Pons (tissue), 1 donor: ENCODE results near the gene GREB1.

ENCODE experiments used
- DNase-seq: peaks from one replicate; pipeline ENCODE4 v3.0.0-alpha.2; 2016; ENCODE audit warnings: low spot score

GREB1 gene

DNA sequence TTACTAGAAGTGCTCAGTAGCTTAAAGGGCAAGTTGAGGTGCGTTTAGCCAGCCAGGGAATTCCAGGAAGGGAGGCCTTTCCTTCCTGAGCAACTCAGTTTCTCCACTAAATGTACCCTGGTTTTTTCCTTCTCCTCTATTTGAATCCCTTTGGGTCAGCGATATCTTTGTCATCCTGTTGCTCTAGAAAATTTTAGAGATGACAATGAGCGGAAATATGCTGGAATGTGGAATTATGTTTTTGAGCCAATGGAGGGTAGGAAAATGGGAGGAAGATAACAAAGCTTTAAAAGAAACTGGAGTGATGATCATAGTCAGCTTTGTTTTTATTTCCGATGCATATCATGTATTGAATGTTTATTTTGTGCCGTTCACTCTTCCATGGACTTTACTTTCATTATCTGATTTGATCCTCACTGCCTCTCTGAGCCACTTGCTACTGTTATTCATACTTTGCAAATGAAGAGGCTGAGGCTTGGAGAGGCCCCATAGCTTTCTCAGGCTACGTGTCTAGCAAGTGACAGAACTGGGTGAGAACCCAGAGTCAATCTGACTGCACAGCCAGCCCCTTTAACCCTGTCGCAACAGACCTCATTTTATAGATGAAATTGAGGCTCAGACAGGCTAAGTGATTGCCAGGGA, 68.8 kb downstream of the GREB1 start:
- no peak for DNase-seq

DNA sequence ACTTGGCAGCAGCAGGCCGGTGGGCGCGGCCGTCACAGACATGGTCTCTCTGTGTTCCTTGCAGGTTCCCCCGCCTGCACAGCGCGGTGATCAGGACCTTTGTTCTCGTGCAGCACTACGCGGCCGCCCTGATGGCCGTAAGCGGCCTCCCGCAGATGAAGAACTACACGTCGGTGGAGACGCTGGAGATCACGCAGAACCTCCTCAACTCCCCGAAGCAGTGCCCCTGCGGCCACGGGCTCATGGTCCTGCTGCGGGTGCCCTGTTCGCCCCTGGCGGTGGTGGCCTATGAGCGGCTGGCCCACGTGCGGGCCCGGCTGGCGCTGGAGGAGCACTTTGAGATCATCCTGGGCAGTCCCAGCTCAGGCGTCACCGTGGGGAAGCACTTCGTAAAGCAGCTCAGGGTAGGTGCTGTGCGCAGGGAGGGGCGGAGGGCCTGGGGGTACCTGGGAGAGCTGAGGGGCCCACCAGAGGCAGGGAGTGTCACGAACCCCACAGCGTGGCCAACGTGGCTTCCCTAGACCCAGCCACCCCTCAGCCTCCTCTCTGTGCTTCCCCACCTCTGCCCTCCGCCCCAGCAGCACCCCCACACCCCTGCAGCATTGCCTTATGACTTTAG, 76.9 kb downstream of the GREB1 start:
- no peak for DNase-seq

DNA sequence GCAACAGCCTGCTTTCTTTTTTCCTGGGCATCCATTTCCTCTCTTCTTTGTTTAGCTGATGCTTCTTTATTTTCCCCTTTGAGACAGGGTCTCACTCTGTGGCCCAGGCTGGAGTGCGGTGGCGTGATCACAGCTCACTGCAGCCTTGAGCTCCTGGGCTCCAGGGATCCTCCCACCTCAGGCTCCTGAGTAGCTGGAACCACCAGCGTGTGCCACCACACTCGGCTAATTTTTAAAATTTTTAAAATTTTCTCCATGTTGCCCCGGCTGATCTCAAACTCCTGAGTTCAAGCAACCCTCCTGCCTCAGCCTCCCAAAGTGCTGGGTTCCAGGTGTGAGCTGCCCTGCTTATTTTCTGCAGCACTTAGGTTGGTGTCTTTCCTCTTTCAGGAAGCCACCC, 77.4 kb downstream of the GREB1 start:
- DNase-seq: no peak

DNA sequence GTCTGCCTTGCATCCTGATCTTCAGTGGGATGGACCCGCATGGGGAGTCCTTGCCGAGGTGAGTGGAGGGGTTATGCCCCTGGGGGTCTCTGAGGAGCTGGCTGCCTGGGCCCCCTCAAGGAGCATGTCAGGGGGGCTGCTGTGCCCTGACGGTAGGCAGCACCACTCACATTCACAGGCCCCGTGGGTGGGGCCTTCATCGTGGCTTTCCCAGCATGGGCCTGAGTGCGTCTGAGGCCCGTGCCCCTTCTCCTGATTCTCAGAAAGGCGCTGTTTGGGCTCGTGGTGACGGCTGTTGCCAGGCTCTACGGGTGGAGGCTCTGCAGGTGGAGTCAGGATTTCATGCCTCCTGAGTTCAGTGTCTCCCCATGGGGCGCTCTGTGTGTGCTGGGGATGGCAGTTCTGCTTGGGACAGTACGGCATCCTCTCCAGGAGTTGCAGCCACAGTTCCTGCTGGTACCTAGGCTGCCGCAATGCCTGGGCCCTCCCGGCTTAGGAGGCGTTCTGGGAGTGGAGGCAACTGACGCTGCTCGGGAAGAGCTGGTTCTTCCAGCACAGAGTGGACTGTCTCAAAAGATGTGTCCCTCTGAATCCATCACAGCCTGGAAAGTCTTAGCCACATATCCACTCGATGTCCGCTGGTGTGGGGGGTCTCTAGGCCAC, 78.8 kb downstream of the GREB1 start:
- no peak for DNase-seq

DNA sequence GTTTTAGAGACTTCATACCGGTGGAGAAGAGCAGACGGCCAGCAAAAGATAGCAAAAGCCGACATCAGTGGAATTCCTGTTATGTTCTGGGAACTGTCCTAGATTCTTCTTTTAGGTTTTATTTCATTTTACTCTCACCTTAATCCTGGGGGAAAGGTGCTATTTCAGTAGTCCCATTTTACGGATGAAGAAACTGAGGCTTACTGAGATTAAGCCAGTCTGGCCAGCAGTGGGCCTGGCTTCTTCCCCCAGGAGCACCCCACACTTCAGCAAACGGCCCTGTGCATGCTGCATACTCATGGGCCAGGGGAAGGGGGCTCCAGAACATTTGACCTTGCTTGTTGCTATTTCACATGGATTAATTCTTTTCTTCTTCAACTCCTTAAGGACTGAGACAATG, 79.5 kb downstream of the GREB1 start:
- no peak for DNase-seq

DNA sequence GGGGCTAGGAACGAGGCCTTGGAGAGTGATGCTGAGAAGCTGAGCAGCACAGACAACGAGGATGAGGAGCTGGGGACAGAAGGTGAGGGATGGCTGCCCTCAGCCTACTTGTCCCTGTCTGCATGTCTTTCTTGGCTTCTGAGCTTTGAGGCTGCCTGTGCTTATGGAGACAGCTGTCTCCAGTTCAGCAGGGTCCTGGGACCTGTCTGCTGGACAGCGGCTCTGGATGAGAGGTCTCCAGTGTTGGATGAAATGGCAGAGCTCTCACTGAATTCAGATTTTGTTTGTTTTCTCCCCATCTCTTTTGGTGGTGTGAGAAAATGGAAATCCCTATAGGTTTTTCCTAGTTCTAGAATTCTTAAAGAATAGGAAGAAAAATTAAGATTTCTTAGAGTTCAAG, 81.4 kb downstream of the GREB1 start:
- no peak for DNase-seq

DNA sequence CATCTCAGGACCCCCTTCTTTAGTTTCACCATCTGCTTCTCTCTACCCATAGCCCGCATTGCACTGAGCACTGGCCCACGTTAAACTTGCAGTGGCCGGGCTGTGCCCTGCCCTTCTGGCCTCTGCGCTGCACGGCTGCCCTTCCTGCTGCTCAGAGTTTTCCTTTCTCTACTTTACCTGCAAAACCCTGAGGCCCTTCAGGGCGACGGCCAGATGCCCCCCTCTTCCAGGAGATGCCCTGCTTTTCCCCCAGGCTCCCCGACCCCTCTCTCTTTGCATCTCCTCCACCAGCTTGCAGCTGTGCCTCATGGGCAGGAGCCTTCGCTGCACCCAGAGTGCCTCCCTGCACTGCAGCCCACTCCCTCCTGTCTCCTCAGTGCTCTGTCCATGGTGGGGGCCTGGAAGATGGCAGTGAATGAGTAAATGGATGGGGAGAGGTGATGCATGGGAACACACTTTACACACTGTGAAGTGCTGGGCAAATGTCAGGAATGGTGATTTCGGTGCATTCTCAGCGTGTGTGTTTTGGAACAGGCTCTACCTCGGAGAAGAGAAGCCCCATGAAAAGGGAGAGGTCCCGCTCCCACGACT, 82.3 kb downstream of the GREB1 start:
- no peak for DNase-seq

DNA sequence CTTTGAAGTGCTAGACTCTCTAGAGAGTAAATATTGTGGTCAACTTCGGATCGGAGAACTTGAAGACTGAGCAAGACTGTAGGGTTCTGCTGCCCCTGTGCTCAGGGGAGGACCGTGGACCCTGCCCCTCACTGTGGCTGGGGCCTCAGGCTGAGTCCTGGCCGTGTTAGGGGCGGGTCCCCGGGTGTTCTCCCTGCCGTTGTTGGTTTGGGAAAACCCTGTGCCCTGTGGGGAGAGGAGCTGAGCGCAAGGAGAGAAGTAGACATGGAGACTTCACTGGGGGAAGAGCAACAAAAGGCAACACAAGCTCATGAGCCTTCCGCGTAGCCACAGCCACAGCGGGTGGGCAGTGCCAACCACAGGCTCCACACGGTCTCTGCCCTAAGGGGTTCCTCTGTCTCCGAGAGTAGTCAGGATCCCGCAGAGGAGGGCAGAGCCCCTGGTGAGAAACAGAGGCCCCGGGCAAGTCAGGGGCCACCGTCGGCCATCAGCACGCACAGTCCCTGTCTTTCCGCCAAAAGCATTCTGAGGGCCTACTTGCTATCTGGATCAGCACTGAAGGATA, 83.1 kb downstream of the GREB1 start:
- DNase-seq: no peak

DNA sequence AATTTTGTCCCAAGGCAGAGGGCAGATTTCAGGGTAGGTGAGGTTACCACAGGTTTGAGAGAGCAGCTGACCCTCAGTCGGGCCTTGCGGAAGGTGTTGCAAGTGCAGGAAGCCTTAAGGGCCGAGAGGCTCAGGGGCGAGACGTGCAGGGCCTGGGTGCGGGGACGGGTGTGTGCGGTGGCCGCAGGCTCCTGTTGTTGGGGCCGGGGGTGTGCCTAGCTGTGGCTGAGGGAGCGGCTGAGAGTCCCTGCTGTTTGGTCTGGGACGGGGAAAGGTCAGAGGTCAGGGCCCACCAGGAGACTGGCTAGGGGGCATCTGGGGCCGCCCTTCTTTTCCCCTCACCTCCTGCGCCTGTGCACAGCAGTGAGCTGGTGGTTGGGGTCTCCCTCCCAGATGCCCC, 83.7 kb downstream of the GREB1 start:
- DNase-seq: no peak

DNA sequence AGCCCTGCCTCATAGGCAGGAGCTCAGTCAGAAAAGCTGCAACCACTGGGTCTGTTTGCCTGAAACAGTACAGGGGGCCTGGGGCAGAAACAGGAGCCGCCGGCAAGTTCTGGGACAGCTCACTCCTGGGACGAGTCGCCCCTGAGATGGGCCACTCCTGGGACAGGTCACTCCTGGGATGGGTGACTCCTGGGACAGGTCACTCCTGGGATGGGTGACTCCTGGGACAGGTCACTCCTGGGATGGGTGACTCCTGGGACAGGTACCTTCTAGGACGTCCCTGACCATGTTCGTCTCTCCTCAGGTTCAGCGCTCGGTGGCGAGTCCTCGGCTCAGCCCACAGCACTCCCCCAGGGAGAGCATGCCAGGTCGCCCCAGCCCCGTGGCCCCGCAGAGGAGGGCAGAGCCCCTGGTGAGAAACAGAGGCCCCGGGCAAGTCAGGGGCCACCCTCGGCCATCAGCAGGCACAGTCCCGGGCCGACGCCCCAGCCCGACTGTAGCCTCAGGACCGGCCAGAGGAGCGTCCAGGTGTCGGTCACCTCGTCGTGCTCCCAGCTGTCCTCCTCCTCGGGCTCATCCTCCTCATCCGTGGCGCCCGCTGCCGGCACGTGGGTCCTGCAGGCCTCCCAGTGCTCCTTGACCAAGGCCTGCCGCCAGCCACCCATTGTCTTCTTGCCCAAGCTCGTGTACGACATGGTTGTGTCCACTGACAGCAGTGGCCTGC, 84.3 kb downstream of the GREB1 start:
- DNase-seq: no peak

DNA sequence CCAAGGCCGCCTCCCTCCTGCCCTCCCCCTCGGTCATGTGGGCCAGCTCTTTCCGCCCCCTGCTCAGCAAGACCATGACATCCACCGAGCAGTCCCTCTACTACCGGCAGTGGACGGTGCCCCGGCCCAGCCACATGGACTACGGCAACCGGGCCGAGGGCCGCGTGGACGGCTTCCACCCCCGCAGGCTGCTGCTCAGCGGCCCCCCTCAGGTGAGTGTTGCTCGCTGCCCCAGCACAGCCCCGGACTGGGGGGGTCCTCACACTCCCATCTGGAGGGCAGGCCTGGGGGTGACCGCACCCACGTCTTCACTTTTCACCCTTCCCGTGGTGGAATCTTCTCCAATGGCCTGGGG, 84.8 kb downstream of the GREB1 start:
- DNase-seq: no peak

DNA sequence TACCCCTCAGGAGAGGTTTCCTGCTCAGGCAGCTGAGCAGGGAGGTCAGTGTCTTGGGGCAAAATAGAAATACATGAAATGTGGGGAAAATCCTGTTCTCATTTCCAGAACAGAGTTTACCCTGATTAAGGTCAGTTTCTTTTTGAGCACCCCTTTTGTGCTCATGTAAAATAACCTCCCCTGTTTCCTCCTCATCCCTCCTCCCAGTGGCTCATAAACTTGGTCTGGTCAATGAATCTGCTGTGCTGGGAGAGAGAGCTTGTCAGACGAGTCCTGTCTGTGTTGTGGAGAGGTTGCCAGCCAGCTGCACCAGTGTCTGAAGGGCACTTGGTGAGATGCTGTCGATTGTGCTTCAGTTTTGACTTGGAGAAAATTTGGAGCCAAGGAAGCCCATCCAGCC, 87.6 kb downstream of the GREB1 start:
- peak; percentile 64 for DNase-seq

DNA sequence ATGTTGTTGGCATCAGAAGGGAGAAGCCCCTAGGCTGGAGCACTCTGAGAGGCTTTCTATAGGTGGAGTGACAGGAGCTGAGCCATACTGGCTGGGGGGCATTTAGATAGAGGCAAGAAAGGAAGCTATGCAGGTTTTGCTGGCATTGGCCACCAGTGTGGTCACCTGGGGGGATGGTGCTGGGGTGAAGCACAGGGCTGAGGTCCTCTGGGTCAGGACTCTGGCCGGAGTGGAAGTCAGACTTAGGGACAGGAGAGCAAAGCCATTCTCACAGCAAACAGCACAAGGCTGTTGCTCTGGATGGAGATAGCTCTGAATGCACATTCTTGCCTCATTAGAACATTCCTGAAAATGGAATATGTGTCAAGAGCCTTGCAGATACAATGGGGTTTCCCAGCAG, 88.8 kb downstream of the GREB1 start:
- DNase-seq: no peak

DNA sequence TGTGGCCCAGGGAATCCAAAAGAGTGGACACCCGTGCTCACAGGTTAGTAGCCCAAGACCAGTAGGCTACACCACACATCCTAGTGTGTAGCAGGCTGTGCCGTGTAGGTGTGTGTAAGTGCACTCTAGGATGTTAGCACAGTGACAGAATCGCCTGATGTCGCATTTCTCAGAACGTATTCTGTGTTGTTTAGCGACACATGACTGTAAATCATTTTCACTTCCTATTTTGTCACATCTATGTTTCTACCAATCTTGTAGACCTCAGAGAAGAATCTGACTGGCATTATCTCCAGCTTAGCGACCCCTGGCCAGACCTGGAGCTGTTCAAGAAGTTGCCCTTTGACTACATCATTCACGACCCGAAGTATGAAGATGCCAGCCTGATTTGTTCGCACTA, 91.0 kb downstream of the GREB1 start:
- DNase-seq: no peak

DNA sequence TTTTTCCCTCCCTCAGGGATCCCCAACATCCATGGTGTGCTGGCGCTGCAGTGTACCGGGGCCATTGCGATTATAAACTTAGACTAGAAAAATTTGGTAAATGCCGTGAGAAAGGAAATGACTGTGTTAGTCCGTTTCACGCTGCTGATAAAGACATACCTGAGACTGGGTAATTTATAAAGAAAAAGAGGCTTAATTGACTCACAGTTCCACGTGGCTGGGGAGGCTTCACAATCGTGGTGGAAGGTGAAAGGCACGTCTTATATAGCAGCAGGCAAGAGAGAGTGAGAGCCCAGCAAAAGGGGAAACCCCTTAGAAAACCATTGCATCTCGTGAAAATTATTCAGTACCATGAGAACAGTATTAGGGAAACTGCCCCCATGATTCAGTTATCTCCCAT, 91.8 kb downstream of the GREB1 start:
- no peak for DNase-seq

DNA sequence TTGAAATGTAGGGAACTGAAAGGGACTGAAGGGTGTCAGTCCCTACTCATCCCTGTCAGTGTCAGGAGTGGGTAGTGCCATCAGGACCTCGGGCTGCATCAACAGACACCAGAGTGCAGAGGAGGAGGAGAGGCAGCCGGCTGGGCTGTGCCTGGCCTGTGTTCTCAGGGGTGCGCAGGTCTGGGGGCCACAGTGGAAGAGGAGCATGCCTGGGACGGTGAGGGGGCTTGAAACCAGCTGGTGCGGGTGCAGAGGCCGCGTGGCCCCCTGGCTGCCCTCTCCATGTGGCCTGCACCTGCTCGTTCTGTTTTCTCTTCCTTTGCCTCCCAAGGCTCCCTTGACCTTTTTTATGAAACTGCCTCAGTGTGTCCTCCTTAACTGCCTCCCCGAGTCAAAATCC, 94.8 kb downstream of the GREB1 start:
- no peak for DNase-seq

DNA sequence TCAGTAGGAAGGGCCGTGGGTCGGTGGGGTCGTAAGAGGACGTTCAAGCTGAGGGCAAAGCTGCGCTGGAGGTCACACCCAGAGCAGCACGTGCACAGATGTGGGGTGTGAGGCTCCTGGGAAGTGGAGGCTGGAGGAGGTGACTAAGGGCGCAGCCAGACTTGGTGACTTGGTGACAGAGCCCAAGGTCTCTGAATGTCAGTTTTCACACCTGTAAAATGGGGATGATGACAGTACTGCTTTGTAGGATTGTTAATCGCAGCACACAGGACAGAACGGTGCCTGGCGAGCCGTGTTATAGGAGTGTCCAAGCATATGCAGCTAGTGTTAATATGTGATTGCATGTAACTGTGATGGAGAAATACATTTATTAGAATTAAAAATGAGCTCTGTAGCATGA, 95.4 kb downstream of the GREB1 start:
- no peak for DNase-seq

DNA sequence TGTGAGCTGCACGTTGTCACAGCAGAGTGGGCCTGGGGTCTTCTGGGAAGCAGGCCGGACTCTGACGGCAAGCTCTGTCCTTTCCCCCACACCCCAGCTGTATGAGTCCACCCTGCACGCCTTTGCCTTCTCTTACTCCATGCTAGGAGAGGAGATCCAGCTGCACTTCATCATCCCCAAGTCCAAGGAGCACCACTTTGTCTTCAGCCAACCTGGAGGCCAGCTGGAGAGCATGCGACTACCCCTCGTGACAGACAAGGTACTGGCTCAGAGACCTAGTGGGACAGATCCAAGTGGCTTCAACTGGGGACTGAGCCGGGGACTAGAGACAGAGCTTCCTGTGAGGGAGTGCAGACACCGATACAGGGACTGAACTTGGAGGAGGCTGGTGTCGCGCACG, 96.0 kb downstream of the GREB1 start:
- DNase-seq: no peak

DNA sequence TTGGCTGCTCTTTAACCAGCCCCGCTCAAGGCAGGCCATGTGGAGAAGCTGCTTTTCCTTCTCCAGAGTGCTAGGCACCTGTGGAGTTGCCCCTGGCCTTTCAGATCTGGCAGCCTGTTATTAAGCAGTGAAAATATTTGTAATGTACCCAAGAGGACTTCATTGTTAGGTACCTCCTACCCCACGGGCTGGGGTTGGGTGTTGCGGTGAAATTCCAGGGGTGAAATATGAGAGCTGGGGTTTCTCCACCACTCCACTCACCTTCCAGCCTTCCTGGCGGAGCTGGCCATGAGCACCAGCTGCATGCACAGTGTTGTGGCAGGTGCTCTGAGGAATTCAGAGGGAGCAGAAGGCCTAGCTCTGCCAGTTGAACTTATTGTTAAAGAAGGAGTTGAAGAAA, 97.0 kb downstream of the GREB1 start:
- no peak for DNase-seq

DNA sequence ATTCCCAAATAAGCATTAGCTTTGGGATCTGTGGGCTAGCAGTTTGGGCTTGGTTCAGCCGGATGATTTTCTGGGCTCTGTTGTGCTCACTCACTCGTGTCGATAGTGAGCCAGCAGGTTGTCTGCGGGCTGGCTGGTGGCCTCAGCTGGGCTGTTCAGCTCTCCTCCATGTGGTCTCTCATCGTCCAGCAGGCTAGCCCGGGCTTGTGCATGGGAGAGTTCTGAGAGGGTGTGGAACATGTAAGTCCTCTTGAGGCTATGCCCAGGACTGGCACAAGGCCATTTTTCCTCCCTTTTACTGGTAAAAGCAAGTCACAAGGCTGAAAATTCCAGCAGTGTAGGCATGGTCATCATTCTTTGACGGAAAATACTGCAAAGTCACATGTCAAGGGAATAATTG, 97.6 kb downstream of the GREB1 start:
- DNase-seq: no peak

DNA sequence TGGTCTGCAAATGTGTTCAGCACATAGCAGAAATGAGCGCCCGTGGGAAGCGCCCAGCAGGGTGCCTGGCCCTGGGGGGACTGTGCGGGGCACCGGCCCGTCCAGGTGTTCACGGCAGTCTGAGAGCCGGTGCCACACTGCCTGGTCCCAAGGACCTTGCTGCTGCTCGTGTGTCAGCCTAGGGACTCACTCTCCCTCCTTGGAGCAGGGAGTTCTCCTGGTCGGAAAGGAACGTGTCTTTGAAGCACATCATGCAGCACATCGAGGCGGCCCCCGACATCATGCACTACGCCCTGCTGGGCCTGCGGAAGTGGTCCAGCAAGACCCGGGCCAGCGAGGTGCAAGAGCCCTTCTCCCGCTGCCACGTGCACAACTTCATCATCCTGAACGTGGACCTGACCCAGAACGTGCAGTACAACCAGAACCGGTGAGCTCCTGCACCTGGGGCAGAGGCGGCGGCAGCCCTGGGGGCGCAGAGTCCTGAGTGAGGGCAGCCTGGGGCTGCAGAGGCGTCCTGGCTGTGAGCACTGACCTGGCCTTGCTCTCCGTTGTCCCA, 100.2 kb downstream of the GREB1 start:
- DNase-seq: no peak

DNA sequence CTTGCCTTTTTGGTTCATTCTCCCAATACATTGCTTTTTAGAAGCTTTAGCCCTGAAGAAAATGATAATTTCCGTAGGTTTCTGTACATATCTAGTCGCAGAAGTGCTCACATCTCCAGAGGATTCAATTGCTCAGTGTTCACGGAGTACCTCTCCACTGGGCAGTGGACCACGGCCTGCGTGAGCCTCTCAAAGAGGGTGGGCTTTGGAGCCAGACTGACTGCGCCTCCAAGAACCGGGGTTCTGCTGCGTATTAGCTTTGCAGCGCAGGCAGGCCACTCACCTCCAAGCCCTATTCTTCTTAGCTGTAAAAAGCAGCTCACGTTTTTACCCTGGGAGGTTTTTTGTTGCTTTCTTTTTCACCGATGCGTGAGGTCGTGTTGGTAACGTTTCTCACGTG, 100.7 kb downstream of the GREB1 start:
- no peak for DNase-seq
